ENCODE data around the gene FGGY.
"Not testable (repeated sequence)": the region's sequence is repeated elsewhere in the genome, so short reads cannot be mapped to it uniquely, and the experiment has no call there.

Gene FGGY

DNA sequence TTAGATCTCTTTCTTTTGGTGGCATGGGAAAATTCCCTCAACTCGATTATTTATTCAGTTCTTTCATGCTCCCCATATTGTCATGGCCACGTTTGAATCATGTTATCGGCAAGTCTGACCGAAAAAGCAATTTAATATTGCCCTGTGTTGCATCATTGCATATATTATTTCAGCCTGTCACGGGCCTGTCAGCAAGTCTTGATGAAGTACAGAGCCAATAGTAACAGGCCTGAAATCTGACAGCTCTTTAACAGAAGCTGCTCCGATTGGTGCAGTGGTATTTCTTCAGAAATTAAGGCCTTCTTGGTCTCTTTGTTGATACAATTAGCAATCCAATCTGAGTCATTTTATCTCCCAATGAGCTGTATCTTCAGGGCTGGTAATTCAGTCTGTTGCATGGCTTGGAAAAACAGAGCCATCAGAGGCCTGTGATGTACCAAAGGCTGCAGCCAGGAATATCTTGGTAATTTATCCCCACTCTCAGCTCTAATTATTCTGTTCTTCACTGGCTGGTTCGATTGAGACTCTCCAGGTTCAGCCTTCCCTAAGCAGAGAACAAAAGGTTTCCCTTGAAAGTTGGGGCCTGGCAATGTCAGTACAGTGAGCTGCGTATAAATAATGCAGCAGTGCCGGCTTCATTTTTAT, 149.5 kb downstream of the FGGY start:
- DNase-seq (ENCODE audit: low read depth), result no peak

DNA sequence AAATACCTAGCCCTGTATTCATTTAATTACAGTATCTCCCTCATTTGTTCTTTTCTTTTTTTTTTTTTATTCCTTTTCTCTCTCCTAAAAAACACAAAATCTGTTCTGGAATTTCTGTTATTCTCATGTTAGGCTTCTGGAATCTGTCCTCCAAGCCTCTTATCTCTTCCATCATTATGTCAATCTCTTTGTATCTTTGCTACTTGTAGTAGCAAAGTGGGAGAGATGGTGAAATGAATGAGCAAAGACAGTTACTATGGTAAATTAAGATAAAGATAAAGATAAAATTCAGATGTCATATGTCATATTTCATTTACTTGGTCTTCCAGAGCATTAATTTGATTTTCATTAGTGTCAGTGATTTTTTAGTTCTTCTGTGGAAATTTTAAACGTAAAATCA, 155.1 kb downstream of the FGGY start:
- no peak for DNase-seq (ENCODE audit: low read depth)

DNA sequence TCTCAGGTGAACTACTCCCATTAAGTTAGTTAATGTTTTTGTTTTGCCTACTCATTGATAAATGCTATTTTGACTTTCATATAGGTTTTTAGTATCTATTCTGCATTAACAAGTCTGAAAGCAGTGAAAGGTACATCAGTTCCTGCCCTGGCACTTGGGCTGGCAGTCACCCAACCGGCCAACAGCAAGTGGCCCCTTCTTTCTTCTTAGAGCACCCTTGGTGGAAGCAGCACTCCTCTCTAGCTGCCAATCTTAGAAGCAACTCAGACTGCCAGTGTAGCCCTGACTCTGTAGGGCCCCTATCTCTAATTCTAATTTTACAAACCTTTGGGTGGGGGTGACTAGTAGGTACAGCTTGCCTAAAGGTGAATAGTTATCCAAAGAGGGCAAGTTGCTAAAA, 155.7 kb downstream of the FGGY start:
- no peak for DNase-seq (ENCODE audit: low read depth)

DNA sequence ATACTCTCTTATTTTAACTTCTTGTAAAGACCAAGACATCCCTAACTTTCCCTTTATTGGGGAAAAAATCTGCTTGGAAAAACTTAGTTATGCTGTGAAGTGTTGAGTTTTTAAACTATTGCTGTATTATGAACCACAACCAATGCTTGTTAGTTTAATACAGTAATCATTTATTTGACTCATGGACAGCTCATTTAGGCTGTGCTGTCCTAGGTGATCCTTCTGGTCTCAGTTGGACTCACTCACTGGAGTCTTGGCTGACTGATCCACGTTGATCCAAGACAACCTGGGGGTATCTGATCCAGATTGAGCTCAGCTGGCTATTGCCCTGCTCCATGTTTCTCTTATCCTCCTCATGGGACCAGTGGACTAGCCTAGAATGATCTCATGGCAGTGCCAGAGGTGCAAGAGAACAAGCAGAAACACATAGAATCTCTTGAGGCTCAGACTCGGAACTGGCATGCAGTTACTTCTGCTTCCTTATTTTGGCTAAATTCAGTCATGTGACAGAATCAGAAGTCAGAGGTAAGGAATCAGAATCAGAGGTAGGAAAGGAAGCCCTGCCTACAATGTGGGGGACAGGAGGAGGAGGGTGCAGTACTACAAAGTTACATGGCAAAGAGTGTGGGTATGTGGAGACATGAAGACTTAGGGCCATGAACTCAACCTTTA, 156.5 kb downstream of the FGGY start:
- DNase-seq (ENCODE audit: low read depth), result no peak

DNA sequence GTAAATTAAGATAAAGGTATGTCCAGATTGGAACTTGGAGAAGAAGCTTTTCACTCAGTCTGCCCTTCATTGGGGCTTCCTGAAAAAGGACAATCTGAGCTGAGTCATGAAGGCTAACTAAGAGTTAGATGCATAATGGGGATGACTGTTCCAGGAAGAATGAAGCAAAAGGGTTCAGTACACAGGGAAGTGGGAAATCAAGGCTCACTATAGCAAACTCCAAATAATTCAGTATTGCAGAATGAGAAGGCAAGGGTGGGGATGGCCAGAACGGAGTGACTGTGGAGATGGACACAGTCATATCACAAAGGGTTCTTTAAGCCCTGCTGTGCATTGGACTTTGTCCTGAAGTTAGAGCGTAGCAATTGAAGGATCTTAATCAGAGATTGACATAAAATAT, 158.3 kb downstream of the FGGY start:
- DNase-seq (ENCODE audit: low read depth), result no peak

DNA sequence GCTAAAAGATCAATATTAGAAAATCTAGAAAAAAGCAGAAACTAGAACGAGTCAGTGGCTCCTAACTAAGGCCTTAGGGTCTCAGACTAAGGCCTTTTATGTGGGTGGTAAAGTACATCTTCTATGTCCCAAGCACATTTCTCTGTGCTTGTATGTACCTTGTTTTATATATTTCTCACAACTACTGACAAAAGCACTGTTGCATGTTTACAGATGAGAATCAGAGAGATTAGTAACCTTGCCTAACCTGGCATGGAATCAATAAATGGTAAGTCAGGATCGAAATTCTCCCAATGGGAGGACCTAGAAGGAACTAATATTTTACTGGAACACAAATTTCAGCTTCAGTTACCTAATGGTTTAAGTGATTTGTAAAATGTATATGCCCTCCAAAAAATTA, 160.9 kb downstream of the FGGY start:
- DNase-seq (ENCODE audit: low read depth), result no peak

DNA sequence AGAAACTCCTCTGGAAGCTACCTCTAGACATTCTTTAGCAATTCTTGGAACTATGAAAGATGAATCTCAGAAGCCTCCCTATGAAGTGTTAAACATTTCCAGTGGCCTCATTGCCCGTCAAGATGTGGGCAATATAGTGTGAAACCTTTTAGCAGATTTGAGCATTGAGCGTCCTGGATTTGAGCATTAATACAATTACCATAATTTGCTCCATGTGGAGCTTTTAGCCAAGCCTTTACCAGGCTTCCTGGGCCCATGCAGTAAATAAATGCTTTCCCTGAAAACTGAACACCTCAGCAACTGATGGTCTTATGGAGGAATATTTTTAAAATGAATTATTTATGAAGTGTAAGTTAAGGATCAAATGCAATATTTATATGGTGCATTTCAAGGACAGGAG, 162.0 kb downstream of the FGGY start:
- no peak for DNase-seq (ENCODE audit: low read depth)

DNA sequence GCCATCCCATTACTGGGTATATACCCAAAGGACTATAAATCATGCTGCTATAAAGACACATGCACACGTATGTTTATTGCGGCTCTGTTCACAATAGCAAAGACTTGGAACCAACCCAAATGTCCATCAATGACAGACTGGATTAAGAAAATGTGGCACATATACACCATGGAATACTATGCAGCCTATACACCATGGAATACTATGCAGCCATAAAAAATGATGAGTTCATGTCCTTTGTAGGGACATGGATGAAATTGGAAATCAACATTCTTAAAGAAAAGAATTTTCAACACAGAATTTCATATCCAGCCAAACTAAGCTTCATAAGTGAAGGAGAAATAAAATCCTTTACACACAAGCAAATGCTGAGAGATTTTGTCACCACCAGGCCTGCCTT, 166.0 kb downstream of the FGGY start:
- not testable (repeated sequence) for DNase-seq (ENCODE audit: low read depth)

DNA sequence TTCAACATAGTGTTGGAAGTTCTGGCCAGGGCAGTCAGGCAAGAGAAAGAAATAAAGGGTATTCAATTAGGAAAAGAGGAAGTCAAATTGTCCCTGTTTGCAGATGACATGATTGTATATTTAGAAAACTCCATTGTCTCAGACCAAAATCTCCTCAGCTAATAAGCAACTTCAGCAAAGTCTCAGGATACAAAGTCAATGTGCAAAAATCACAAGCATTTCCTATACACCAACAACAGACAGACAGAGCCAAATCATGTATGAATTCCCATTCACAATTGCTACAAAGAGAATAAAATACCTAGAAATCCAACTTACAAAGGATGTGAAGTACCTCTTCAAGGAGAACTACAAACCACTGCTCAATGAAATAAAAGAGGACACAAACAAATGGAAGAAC, 168.6 kb downstream of the FGGY start:
- DNase-seq (ENCODE audit: low read depth), result not testable (repeated sequence)

DNA sequence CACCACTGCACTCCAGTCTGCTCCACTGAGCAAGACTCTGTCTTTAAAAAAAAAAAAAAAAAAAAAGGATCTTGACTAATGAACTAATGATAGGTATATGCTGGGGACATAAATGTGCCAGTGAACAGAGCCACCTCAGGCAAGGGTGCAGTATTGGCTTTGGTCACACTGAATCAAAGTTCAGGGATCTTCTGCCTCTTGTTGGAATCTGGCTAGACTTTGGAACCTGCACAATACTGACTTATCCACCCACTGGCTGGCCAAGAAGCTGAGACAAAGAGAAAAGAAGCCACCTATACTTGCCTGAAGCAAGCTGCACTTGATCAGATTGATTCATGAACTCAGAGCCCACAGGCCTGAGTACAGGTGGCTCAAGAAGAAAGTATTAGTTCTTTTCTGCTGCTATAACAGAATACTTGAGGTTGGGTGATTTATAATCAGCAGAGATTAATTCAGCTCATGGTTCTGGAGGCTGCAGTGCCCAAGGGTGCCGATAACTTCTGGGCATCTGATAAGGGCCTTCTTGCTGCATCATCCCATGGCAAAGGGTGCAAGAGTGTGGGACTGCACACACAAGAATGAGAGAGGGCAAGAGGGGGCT, 172.0 kb downstream of the FGGY start:
- no peak for DNase-seq (ENCODE audit: low read depth)

DNA sequence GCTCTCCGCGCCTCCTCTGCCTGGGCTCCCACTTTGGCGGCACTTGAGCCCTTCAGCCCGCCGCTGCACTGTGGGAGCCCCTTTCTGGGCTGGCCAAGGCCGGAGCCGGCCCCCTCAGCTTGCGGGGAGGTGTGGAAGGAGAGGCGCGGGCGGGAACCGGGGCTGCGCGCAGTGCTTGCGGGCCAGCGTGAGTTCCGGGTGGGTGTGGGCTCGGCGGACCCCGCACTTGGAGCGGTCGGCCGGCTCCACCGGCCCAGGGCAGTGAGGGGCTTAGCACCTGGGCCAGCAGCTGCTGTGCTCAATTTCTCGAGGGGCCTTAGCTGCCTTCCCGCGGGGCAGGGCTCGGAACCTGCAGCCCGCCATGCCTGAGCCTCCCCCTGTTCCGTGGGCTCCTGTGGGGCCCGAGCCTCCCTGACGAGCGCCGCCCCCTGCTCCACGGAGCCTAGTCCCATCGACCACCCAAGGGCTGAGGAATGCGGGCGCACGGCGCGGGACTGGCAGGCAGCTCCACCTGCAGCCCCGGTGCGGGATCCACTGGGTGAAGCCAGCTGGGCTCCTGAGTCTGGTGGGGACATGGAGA, 175.2 kb downstream of the FGGY start:
- not testable (repeated sequence) for DNase-seq (ENCODE audit: low read depth)

DNA sequence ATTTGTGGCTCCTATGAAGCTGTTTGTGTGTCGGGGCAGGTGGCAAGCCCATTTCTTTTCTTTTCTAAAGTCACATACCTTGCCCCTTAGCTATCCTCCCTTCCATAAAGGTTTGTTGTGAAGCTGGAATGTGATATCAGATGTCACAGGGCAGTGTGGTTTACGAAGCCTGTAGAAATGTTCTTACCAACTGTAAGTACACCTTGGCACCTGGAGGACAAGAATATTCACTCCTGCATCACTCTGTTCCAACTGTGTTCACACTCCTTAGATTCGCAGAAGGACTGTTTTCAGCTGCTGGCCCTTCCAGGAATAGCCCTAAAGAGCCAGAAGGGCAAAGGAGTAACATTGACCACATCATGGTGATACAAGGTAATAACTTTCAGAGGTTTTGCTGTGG, 176.9 kb downstream of the FGGY start:
- DNase-seq (ENCODE audit: low read depth), result no peak

DNA sequence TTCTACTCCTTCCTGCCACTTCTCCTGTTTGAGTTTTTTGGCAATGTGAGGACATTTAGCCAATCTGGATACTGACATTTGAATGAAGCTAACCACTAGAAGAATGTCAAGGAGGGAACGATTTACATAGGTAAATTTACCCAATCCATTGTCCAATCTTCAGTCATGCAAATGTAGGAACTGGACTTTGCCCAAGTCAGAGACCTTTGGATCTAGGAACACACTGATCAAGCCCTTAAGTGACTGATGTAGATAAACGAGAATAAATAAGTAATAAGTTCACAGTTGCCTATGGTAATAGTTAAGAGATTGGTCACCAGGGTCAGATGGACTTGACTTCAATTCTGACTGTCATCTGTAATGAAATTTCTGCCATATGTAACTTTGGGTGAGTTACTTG, 177.6 kb downstream of the FGGY start:
- no peak for DNase-seq (ENCODE audit: low read depth)

DNA sequence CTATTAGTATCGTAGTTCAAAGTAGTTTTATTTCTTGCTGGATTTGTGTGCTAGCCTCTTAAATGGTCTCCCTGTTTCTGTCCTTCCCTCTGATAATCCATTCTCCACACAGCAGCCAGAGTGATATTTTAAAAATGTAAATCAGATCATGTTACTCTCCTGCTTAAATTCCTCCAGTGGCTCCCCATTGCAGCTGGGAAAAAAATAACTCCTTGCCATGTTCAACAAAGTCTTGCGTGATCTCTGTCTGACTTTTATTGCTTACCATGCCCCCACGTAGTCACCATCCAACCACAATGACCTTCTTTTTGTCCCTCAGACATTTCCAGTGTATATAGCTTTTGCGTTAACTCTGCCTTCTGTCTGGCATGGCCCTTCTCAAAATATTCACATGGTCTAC, 178.8 kb downstream of the FGGY start:
- DNase-seq (ENCODE audit: low read depth), result no peak

DNA sequence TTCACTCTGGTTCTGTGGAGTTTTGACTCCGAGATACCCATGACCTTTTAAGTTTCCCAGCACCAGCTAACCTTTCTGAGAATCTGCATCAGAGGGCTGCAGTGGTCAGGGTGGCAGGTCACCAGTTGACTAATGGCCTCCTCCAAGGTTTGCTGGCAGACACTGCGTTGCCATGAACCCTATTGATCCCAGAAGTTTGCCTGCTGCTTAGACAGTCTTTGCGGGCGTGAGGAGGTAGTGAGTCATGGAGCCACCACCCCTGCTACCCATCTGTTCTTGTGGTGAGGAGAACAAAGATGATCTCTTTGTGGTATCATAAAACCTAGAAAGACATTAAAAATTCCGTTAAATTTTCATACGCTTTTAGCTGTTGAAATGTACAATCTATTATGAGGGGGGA, 180.4 kb downstream of the FGGY start:
- DNase-seq (ENCODE audit: low read depth), result peak; percentile 7

DNA sequence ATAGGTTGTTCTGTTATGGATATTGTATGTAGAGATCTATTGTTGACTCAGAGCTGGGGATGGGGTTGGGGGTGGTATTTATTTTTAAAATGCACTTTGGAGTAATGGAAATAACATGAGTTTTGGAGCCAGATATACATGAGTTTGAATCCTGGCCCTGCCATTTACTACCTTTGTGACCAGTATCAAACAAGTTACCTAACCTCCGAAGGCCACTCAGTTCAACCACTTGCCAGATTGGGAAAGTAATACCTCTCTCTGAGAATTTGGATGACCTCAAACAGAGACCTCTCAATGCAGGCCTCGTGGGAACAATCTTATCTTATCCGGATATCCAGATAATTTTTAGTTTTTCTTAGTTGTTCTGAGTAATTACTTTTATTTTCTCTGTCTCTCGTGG, 181.0 kb downstream of the FGGY start:
- DNase-seq (ENCODE audit: low read depth), result no peak

DNA sequence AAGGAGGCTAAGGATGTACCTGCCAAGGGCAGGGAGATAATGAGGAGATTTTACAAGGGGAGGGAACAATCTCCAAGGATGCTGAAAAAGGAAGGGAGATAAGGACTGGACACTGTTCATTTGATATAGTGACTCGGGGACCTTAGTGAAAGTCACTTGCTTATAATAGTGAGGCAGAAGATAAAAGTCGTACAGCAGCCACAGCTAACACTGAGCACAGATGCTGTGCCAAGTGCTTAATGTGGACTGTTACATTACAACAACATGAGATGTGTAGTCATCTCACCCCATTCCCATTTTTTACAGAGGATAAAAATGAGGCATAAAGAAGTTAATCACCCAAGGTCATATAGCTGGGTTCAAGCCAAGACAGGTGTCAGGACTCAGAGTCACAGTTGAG, 181.9 kb downstream of the FGGY start:
- DNase-seq (ENCODE audit: low read depth), result no peak

DNA sequence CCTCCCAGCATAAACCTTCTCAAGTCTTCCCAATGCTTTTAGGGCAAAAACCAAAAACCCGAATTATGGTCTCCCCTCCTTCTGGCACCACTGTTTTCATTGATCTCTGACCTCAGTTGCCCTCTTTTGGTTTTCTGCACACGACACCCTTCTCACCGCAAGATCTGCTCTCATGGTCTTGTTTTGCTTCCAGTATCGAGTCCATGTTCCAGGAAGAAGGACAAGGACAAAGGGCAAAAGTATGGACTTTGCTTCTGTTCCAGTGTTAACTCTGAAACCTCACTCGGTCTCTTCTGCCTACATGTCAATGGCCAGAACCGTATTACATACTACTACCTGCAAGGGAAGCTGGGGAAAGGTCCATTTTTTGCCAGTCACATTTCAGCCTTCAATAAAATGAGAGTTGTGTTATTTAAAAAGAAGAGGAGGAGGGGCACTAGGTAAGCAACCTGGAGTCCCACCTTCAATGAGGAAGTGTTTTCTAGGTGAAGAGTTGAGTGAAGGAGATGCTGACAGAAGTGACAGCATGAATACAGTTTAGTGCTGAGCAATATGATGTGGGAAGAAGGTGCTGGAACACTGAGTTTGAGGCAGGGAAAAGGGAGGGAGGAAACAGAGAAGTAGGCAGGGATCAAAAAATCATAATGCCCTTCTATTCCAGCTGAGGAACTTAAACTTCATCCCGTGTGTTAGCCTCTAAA, 183.4 kb downstream of the FGGY start:
- DNase-seq (ENCODE audit: low read depth), result no peak

DNA sequence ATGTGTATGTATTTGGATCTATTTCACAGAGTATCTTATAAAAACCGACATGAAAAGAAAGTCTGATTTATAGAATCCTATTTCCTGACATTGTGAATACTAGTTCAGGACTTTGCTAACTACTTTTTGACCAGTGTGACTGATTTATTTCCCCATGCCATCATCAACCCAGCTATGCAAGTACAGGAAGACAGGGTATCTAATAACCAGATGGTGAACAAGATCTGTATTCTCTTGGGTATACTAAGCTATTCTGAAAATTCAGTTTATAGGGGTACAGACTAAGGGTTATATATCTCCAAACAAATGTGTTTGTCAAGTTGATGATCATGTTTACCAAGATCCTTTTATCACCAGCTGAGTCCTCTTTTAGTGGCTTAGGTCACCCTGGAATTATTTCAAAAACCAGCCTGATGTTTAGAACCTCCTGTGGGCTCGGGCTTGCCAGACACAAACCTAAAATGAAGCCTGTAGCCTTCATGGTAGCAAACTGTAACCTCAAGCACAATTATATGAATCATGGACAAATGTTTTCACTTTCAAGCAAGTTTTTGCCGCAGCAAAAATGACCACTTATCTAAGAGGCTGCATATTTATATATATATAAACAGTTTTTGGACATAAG, 185.1 kb downstream of the FGGY start:
- no peak for DNase-seq (ENCODE audit: low read depth)

DNA sequence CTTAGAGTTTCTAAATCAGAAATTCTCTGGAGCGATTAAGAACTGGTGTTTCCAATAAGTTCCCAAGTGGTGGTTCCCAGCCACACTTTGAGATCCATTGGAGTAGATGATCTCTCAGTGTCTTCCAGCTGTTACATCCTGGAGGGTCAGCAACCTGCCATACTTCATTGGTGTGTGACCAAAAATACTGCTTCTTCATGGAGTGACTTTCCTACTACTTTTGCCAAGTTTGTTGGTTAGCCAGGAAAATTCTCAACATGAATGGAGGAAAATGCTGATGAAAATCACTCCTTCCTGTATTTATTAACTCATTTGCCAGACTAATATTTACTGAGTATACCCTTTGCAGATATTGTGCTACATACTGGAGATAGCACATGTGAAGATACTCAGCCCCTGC, 186.1 kb downstream of the FGGY start:
- DNase-seq (ENCODE audit: low read depth), result no peak

DNA sequence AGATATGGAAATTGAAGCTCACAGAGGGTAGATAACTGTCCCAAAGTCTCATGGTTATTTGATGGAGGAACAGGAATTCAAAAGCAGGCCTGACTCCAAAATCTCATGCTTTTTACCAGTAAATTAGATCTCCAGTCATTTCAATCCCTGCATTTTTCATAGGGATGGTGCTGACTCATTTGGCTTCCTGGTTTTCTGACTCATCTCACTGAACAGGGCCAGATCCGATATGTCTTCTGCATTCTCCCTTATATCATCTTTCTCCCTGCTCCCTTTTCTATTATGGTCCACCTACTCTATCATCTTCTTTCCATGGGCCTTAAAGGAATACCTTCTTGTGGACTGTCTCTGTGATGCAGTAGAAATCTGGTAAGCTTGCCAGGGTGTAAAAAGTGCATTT, 187.2 kb downstream of the FGGY start:
- no peak for DNase-seq (ENCODE audit: low read depth)

DNA sequence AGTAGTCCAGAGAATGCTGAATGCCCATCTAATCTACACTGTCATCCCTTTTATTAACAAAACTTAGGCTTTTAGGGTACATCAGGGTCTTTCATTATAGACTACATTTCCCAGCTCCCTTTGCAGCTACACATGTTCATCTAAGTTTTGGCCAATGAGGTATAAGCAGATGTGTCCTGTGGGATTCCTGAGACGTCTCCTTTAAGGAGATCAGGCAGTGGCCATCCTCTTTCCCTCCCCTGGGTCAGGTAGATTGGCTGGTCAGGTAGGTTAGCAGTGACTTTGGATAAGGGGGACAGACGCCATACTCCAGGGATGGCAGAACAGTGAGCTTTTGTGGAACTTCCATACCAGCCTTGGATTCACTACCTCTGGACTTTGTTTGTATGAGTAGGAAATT, 188.3 kb downstream of the FGGY start:
- DNase-seq (ENCODE audit: low read depth), result no peak
